KMS-11 (cell line): ENCODE measurements around the gene CLEC9A.

ENCODE experiments used
- H2AFZ ChIP-seq: fragments of 200-600 bp; sonication (generic); 2 replicates; pipeline ENCODE4 v1.6.1; 2016; ENCODE audit warnings: antibody characterized with exemption, mixed run types, low read depth
- H3K27ac ChIP-seq: fragments of 200-600 bp; sonication (generic); 2 replicates; pipeline ENCODE4 v1.6.1; 2016; ENCODE audit warnings: mild to moderate bottlenecking, mixed run types
- H3K27me3 ChIP-seq: fragments of 200-600 bp; sonication (generic); 2 replicates; pipeline ENCODE4 v1.6.1; 2017; ENCODE audit warnings: mild to moderate bottlenecking, low read depth, mixed run types, moderate library complexity; ENCODE audit not compliant: insufficient read depth
- H3K36me3 ChIP-seq: fragments of 200-600 bp; sonication (generic); 2 replicates; pipeline ENCODE4 v1.6.1; 2017; ENCODE audit warnings: mild to moderate bottlenecking, mixed run types; ENCODE audit not compliant: insufficient read depth
- H3K4me1 ChIP-seq: fragments of 200-600 bp; sonication (generic); 2 replicates; pipeline ENCODE4 v1.6.1; 2016; ENCODE audit warnings: mild to moderate bottlenecking, low read depth, mixed run types; ENCODE audit not compliant: poor library complexity, severe bottlenecking
- H3K4me2 ChIP-seq: fragments of 200-600 bp; sonication (generic); 2 replicates; pipeline ENCODE4 v1.7.0; 2016; ENCODE audit warnings: mild to moderate bottlenecking, mixed run types
- H3K4me3 ChIP-seq: fragments of 200-600 bp; sonication (generic); IDR thresholded peaks from 2 replicates; pipeline ENCODE4 v1.6.1; 2017; ENCODE audit warnings: low read depth, low read length, mixed read lengths; ENCODE audit not compliant: insufficient read depth
- H3K79me2 ChIP-seq: fragments of 200-600 bp; sonication (generic); 2 replicates; pipeline ENCODE4 v1.6.1; 2016; ENCODE audit warnings: low read depth, mixed run types; ENCODE audit not compliant: insufficient read depth
- H3K9ac ChIP-seq: fragments of 200-600 bp; sonication (generic); 2 replicates; pipeline ENCODE4 v1.6.1; 2016; ENCODE audit warnings: mild to moderate bottlenecking, mixed run types
- H4K20me1 ChIP-seq: fragments of 200-600 bp; sonication (generic); 2 replicates; pipeline ENCODE4 v1.6.1; 2016; ENCODE audit warnings: mild to moderate bottlenecking, mixed run types; ENCODE audit not compliant: insufficient read depth
- CTCF ChIP-seq: fragments of 200-600 bp; sonication (generic); conservative IDR thresholded peaks from 2 replicates; pipeline ENCODE4 v1.6.1; 2017; ENCODE audit warnings: low read depth, mild to moderate bottlenecking, antibody characterized with exemption, low read length, moderate library complexity, mixed read lengths

Gene CLEC9A

GRCh38 chr12:10097521-10097920, 67.0 kb downstream of the CLEC9A start:
- Histone ChIP-seq H3K4me2 (peak overlapping the region; percentile 33), H3K27me3 (no peaks in the 10 kb centered on the region), H3K79me2 (no peaks in the 10 kb centered on the region), H3K36me3 (no peaks in the 10 kb centered on the region), H3K9ac (peak overlapping the region; percentile 13; the same call in 1 of the 2 replicates), H2AFZ (no peak overlapping the region; the same call in 1 of the 2 replicates), H4K20me1 (no peaks in the 10 kb centered on the region), H3K4me1 (peaks cover 35% of the 10 kb centered on the region), H3K4me3 (no peak overlapping the region), H3K27ac (peak overlapping the region; percentile 50)
- TF ChIP-seq CTCF = no peak

GRCh38 chr12:10098791-10099190, 68.3 kb downstream of the CLEC9A start, which contains the start of gene CLEC1A:
Gene CLEC1A, minus strand, starts transcription at chr12:10098985. Its CDS starts 63 bp downstream, at chr12:10098922.
- Histone ChIP-seq H3K4me2 (peak within 1 kb of the TSS; percentile 33), H3K27ac (peak within 1 kb of the TSS; percentile 50; the same call in 1 of the 2 replicates), H3K36me3 (no peaks in the 10 kb centered on the region), H3K9ac (peak within 1 kb of the TSS; percentile 13; the same call in 1 of the 2 replicates), H4K20me1 (no peaks in the 10 kb centered on the region), H3K4me1 (peaks cover 35% of the 10 kb centered on the region), H3K4me3 (no peak within 1 kb of the TSS), H2AFZ (no peak within 1 kb of the TSS; the same call in 1 of the 2 replicates), H3K79me2 (no peaks in the 10 kb centered on the region), H3K27me3 (no peaks in the 10 kb centered on the region)
- no peak for TF ChIP-seq CTCF

GRCh38 chr12:10101042-10101579, 70.6 kb downstream of the CLEC9A start:
- Histone ChIP-seq H3K4me3 (no peak overlapping the region), H4K20me1 (no peaks in the 10 kb centered on the region), H3K4me2 (no peak overlapping the region), H3K4me1 (peaks cover 35% of the 10 kb centered on the region), H3K27ac (no peak overlapping the region), H3K36me3 (no peaks in the 10 kb centered on the region), H2AFZ (no peak overlapping the region), H3K27me3 (no peaks in the 10 kb centered on the region), H3K79me2 (no peaks in the 10 kb centered on the region), H3K9ac (no peak overlapping the region)
- no peak for TF ChIP-seq CTCF

GRCh38 chr12:10101648-10102220, 71.3 kb downstream of the CLEC9A start:
- no peaks in the 10 kb centered on the region for H4K20me1 ChIP-seq
- no peaks in the 10 kb centered on the region for H3K27me3 ChIP-seq
- H3K27ac ChIP-seq = no peak overlapping the region
- TF ChIP-seq CTCF = no peak
- H3K9ac ChIP-seq = no peak overlapping the region
- H3K4me1 ChIP-seq = peaks cover 30% of the 10 kb centered on the region
- no peak overlapping the region for H3K4me3 ChIP-seq
- H2AFZ ChIP-seq = no peak overlapping the region
- H3K36me3 ChIP-seq = no peaks in the 10 kb centered on the region
- H3K79me2 ChIP-seq = no peaks in the 10 kb centered on the region
- H3K4me2 ChIP-seq = no peak overlapping the region
